C4-2B (cell line): Measurements from ENCODE around the gene WAC.

Experiments used
- ZFX ChIP-seq: fragments of 450-650 bp; IDR thresholded peaks from 2 replicates; pipeline ENCODE4 v1.6.1; 2017
- TF ChIP-seq, protein P1 (sequence below): fragments of 450-650 bp; conservative IDR thresholded peaks from 2 replicates; pipeline ENCODE4 v1.5.1; 2017; ENCODE audit warnings: mild to moderate bottlenecking

GRCh38 chr10:28556142-28556541 is 23.2 kb downstream of the WAC start:
- TF ChIP-seq, protein P1, sequence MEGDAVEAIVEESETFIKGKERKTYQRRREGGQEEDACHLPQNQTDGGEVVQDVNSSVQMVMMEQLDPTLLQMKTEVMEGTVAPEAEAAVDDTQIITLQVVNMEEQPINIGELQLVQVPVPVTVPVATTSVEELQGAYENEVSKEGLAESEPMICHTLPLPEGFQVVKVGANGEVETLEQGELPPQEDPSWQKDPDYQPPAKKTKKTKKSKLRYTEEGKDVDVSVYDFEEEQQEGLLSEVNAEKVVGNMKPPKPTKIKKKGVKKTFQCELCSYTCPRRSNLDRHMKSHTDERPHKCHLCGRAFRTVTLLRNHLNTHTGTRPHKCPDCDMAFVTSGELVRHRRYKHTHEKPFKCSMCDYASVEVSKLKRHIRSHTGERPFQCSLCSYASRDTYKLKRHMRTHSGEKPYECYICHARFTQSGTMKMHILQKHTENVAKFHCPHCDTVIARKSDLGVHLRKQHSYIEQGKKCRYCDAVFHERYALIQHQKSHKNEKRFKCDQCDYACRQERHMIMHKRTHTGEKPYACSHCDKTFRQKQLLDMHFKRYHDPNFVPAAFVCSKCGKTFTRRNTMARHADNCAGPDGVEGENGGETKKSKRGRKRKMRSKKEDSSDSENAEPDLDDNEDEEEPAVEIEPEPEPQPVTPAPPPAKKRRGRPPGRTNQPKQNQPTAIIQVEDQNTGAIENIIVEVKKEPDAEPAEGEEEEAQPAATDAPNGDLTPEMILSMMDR: no peak
- no peak for TF ChIP-seq ZFX
